BE2C (cell line): ENCODE results near the gene TMEM128.
"Not testable (repeated sequence)": the region's sequence is repeated elsewhere in the genome, so short reads cannot be mapped to it uniquely, and the experiment has no call there.

Experiments
- DNase-seq: peaks from one replicate; pipeline ENCODE4 v3.0.0-alpha.2; 2020
- H3K27me3 ChIP-seq: fragments of 250-450 bp; sonication (Bioruptor Pico); 2 replicates; pipeline ENCODE4 v1.5.1; 2020; ENCODE audit warnings: mild to moderate bottlenecking
- H3K36me3 ChIP-seq: fragments of 250-450 bp; sonication (Bioruptor Pico); 2 replicates; pipeline ENCODE4 v1.5.1; 2020; ENCODE audit warnings: mild to moderate bottlenecking
- H3K4me1 ChIP-seq: fragments of 250-450 bp; sonication (Bioruptor Pico); 2 replicates; pipeline ENCODE4 v1.5.1; 2020
- H3K4me3 ChIP-seq: 2 replicates; pipeline ENCODE4 v1.5.1; 2011; ENCODE audit warnings: low read depth, low read length
- H3K9me3 ChIP-seq: fragments of 250-450 bp; sonication (Bioruptor Pico); 2 replicates; pipeline ENCODE4 v1.5.1; 2020
- TF ChIP-seq, protein P1 (sequence below): IDR thresholded peaks from 2 replicates; pipeline ENCODE4 v1.5.1; 2012; ENCODE audit warnings: mild to moderate bottlenecking, low read depth, low read length

Gene TMEM128

GRCh38 chr4:4195354-4195753, 52.7 kb downstream of the TMEM128 start:
- H3K27me3 ChIP-seq = no peaks in the 10 kb centered on the region

GRCh38 chr4:4188557-4188956, 59.5 kb downstream of the TMEM128 start:
- H3K9me3 ChIP-seq, H3K27me3 ChIP-seq, H3K4me3 ChIP-seq, DNase-seq, H3K4me1 ChIP-seq, H3K36me3 ChIP-seq: not testable (repeated sequence)

More at GRCh38 chr4:4195354-4195753, 52.7 kb downstream of the TMEM128 start:
- Histone ChIP-seq H3K36me3 (no peaks in the 10 kb centered on the region), H3K9me3 (no peaks in the 10 kb centered on the region), H3K4me3 (no peak overlapping the region), H3K4me1 (no peaks in the 10 kb centered on the region)
- TF ChIP-seq, protein P1, sequence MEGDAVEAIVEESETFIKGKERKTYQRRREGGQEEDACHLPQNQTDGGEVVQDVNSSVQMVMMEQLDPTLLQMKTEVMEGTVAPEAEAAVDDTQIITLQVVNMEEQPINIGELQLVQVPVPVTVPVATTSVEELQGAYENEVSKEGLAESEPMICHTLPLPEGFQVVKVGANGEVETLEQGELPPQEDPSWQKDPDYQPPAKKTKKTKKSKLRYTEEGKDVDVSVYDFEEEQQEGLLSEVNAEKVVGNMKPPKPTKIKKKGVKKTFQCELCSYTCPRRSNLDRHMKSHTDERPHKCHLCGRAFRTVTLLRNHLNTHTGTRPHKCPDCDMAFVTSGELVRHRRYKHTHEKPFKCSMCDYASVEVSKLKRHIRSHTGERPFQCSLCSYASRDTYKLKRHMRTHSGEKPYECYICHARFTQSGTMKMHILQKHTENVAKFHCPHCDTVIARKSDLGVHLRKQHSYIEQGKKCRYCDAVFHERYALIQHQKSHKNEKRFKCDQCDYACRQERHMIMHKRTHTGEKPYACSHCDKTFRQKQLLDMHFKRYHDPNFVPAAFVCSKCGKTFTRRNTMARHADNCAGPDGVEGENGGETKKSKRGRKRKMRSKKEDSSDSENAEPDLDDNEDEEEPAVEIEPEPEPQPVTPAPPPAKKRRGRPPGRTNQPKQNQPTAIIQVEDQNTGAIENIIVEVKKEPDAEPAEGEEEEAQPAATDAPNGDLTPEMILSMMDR = no peak
- no peak for DNase-seq
